Mesothelial cell of epicardium (in vitro differentiated cells): Measurements from ENCODE around the gene BCR. TPM values are rescaled to one million over a fixed set of nuclear protein-coding genes. Genes with fewer than 3 reads are reported as not detected.
A peak's percentile ranks its signal among the peaks of the same experiment; 100 is the strongest.
"Not testable (repeated sequence)": the region's sequence is repeated elsewhere in the genome, so short reads cannot be mapped to it uniquely, and the experiment has no call there.

Experiments
- DNase-seq, 2 experiments: peaks; one replicate each; pipeline ENCODE4 v3.0.0; 2021; ENCODE audit warnings: low spot score in 2 of 2; ENCODE audit not compliant: unreplicated experiment in 2 of 2
- H3K27ac Mint-ChIP-seq: 2 replicates; pipeline ENCODE4 v1.8.0; 2021; ENCODE audit warnings: mixed read lengths
- H3K27me3 Mint-ChIP-seq: 2 replicates; pipeline ENCODE4 v1.8.0; 2021; ENCODE audit warnings: low read depth, mixed read lengths
- H3K36me3 Mint-ChIP-seq: 2 replicates; pipeline ENCODE4 v1.8.0; 2021; ENCODE audit warnings: mixed read lengths
- H3K4me1 Mint-ChIP-seq: 2 replicates; pipeline ENCODE4 v1.8.0; 2021; ENCODE audit warnings: mixed read lengths
- H3K4me3 Mint-ChIP-seq: 2 replicates; pipeline ENCODE4 v1.8.0; 2021; ENCODE audit warnings: mild to moderate bottlenecking, moderate library complexity, mixed read lengths
- H3K9me3 Mint-ChIP-seq: 2 replicates; pipeline ENCODE4 v1.8.0; 2021; ENCODE audit warnings: mixed read lengths
- CTCF ChIP-seq: fragments of 200-600 bp; sonication (generic); IDR thresholded peaks from one replicate; pipeline ENCODE4 v1.5.0; 2021; ENCODE audit warnings: antibody characterized with exemption; ENCODE audit not compliant: unreplicated experiment
- total RNA-seq: library from RNA; stranded (reverse); gene quantifications from 3 replicates; pipeline ENCODE4 v1.2.1, GENCODE V29; 2021

BCR gene
- total RNA-seq, 1 donor from 2014 or later = 72.4 TPM

- Mint-ChIP-seq H3K36me3 (peaks cover 12% of the 10 kb centered on the region), H3K4me3 (no peak overlapping the region), H3K4me1 (peaks cover 4% of the 10 kb centered on the region), H3K9me3 (no peaks in the 10 kb centered on the region), H3K27ac (no peak overlapping the region), H3K27me3 (no peaks in the 10 kb centered on the region)
- no peak for DNase-seq
- TF ChIP-seq CTCF = no peak
Observed at GRCh38 chr22:23313791-23314567, 133.7 kb downstream of the BCR start.

GRCh38 chr22:23315341-23315917 lies 135.1 kb downstream of the BCR start:
- H3K4me1 Mint-ChIP-seq = peaks cover 1% of the 10 kb centered on the region
- no peaks in the 10 kb centered on the region for H3K27me3 Mint-ChIP-seq
- no peak overlapping the region for H3K4me3 Mint-ChIP-seq
- DNase-seq = peak; percentile 48 to 87
- H3K27ac Mint-ChIP-seq = peak overlapping the region; percentile 60
- no peaks in the 10 kb centered on the region for H3K9me3 Mint-ChIP-seq
- H3K36me3 Mint-ChIP-seq = peaks cover 12% of the 10 kb centered on the region
- TF ChIP-seq CTCF = peak; percentile 82

- DNase-seq, H3K4me1 Mint-ChIP-seq: not testable (repeated sequence)
- peaks cover 12% of the 10 kb centered on the region for H3K36me3 Mint-ChIP-seq
Observed at GRCh38 chr22:23316596-23316995, 136.3 kb downstream of the BCR start.

DNA sequence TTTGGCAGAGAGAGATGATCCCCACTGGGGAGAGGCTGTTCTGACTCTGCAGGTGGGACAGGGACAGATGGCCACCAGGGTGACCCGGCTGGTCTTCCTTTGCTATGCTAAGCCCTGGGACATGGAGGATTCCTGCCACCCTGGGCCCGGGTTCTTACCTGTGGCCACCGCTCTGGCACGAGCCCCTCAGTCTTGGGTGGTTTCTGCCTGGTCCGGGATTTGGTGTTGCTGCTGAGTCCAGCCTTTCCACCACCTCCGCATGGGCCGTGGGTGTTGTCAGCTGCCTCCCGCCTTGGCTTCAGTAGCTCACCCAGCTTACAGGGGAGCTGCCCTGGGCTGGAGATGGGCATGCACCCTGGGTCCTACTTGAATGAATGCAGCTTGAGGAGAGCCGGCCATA lies 138.0 kb downstream of the BCR start:
- not testable (repeated sequence) for H3K4me1 Mint-ChIP-seq, H3K27ac Mint-ChIP-seq, DNase-seq, H3K9me3 Mint-ChIP-seq, H3K27me3 Mint-ChIP-seq, H3K4me3 Mint-ChIP-seq
- peaks cover 12% of the 10 kb centered on the region for H3K36me3 Mint-ChIP-seq

More at GRCh38 chr22:23316596-23316995, 136.3 kb downstream of the BCR start:
- not testable (repeated sequence) for H3K4me3 Mint-ChIP-seq, H3K9me3 Mint-ChIP-seq, H3K27me3 Mint-ChIP-seq, H3K27ac Mint-ChIP-seq

- not testable (repeated sequence) for H3K4me1 Mint-ChIP-seq, H3K27me3 Mint-ChIP-seq, H3K36me3 Mint-ChIP-seq, H3K4me3 Mint-ChIP-seq, DNase-seq, H3K9me3 Mint-ChIP-seq
- peak overlapping the region; percentile 12 for H3K27ac Mint-ChIP-seq
Observed at GRCh38 chr22:23322497-23323080, 142.3 kb downstream of the BCR start.

DNA sequence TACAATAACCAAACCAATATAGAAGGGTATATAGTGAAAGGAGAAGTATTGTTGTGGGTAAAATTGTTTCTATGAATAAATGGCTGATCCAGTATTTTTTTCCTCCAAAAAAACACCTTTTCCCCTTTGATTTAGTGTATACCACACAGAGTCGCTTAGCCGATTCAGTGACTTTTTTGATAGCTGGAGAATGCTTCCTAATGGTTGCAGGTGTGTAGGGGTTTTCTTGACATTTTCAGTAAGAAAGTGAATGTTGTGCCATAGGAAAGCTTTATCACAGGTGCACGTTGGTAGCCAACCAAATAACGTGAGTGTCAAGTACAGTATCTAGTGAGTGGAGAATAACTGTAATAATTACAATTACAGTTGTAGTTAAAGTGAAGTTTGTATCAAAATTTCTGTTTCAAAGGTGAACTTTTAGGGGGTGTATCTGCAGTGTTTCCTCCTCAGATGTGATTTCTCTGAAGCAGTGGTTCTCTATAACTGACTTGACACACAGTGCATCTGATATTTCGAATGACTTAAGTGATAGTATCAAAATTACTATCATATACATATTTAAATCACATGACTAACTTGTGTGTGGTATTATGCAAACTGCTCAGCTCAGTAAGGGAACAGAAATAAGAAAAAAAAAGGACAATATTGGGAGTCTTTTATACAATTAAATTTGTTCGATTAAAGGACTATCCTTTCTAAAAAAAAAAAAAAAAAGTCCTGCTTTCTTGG lies 143.8 kb downstream of the BCR start:
- not testable (repeated sequence) for H3K4me1 Mint-ChIP-seq, H3K27ac Mint-ChIP-seq, H3K9me3 Mint-ChIP-seq, DNase-seq, H3K4me3 Mint-ChIP-seq, H3K36me3 Mint-ChIP-seq, H3K27me3 Mint-ChIP-seq

GRCh38 chr22:23325183-23325582 lies 144.9 kb downstream of the BCR start:
- no peak for DNase-seq
- TF ChIP-seq CTCF = no peak
- Mint-ChIP-seq H3K4me3 (no peak overlapping the region), H3K27me3 (no peaks in the 10 kb centered on the region), H3K9me3 (no peaks in the 10 kb centered on the region), H3K36me3 (no peaks in the 10 kb centered on the region), H3K27ac (no peak overlapping the region), H3K4me1 (peaks cover 8% of the 10 kb centered on the region)

DNA sequence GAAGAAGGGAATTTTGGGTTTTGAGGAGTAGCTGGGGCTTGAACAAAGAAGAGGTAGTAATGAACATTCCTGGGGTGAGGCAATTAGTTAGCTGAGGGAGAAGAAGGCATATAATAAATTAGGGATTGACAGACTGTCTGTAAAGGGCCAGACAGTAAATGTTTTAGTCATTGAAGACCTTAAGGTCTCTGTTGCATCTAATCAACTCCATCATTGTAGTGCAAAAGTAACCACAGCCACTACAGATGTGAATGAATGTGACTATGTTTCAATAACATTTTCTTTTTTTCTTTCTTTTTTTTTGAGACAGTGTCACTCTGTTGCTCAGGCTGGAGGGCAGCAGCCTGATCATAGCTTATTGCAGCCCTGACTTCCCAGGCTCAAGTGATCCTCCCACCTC lies 153.5 kb downstream of the BCR start:
- DNase-seq, H3K27ac Mint-ChIP-seq, H3K36me3 Mint-ChIP-seq, H3K4me1 Mint-ChIP-seq, H3K4me3 Mint-ChIP-seq, H3K9me3 Mint-ChIP-seq, H3K27me3 Mint-ChIP-seq: not testable (repeated sequence)

DNA sequence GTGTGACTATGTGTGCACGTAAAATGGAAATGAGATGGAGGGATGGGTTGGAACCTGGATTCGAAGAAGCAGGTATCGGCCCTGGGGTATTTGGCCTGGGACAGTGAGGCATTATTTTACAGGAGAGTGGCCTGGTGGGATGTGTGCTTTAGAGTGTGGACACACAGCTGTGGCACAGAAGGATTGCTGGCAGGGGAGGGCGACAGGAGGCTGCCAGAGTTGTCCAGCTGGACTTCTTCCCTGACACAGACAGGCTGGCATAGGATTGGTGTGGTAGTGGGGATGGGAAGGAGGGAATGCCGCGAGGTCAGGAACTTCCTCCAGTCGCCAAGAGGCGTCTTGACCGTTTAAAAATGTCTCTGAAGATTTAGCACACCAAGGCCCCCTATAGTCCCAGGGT lies 157.4 kb downstream of the BCR start:
- not testable (repeated sequence) for H3K27ac Mint-ChIP-seq, H3K27me3 Mint-ChIP-seq, H3K4me1 Mint-ChIP-seq, H3K9me3 Mint-ChIP-seq, DNase-seq, H3K36me3 Mint-ChIP-seq, H3K4me3 Mint-ChIP-seq

DNA sequence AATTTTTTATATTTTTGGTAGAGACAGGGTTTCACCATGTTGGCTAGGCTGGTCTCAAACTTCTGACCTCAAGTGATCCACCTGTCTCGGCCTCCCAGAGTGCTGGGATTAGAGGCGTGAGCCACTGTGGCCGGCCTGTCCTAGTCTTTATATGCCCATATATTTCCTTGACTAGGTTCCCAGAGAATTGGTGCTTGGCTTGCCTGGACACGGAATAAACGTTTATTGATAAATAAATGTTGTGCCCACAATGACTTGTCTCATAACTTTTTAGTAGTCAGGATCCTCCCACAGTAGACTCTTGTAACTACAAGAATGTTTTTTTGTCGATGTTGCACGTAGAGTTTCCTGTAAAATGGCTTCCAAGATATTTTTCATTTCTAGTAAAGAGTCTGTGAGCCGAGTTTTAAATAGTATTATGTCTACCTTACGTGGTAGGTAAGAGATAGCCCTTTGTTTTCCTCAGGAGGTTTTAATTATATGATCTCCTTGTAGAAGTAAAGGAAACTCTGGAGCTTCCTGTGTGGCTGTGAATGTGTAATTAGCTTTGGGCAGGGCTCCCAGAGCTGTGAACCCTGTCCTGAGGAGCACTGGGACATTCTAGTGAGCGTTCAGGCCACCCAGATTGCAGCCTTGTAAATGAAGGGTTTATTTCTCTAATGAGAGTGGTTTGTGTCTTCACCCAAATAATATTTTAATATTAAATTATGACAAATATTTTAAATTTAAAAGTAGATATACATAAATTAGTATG lies 161.8 kb downstream of the BCR start:
- peaks cover 11% of the 10 kb centered on the region for H3K27me3 Mint-ChIP-seq
- not testable (repeated sequence) for H3K36me3 Mint-ChIP-seq, H3K4me3 Mint-ChIP-seq, H3K27ac Mint-ChIP-seq, H3K9me3 Mint-ChIP-seq, H3K4me1 Mint-ChIP-seq, DNase-seq
